GM21529 (cell line): Measurements from ENCODE around the gene CDS2.
"Not testable (repeated sequence)": the region's sequence is repeated elsewhere in the genome, so short reads cannot be mapped to it uniquely, and the experiment has no call there.

Experiments
- ATAC-seq: cut with Tn5 transposase; IDR thresholded peaks from one replicate; pipeline ENCODE4 v1.9.1; 2021; ENCODE audit not compliant: unreplicated experiment

Gene CDS2

DNA sequence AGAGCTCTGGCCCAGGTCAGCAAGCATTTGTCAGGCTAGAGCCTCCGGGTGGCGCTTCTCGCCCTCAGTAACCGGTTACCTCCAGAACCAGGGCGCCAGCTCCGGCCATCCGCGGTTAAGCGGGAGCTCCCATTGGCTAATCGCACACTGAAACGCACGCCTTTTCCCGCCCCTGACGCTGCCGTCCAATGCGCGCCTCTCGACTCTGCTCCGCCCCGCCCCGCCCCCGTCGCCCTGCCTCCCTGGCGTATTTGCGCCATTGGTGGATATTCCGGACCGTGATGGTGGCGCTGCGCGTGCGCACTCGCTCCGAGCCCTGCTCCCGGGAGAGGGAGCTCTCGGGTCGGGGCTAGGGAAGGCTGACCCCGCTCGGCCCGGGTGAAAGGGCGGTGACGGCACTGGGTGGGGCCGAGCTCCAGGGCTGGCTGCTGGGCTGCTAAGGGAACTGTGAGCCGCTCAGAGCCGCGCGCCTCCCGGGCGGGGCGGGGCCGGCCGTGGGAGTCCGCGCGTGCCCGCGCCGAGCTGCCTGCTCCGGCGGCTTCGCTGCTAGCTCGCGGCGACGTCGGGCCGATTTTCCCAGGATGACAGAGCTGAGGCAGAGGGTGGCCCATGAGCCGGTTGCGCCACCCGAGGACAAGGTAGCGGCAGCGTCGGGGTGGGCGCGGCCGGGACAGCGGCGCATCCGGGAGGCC is at the start of gene CDS2:
CDS2 (plus strand) TSS at position 497 of the 692 bp plus-strand sequence; CDS start at position 582, 85 bp downstream.
- ATAC-seq = peak; percentile 91

DNA sequence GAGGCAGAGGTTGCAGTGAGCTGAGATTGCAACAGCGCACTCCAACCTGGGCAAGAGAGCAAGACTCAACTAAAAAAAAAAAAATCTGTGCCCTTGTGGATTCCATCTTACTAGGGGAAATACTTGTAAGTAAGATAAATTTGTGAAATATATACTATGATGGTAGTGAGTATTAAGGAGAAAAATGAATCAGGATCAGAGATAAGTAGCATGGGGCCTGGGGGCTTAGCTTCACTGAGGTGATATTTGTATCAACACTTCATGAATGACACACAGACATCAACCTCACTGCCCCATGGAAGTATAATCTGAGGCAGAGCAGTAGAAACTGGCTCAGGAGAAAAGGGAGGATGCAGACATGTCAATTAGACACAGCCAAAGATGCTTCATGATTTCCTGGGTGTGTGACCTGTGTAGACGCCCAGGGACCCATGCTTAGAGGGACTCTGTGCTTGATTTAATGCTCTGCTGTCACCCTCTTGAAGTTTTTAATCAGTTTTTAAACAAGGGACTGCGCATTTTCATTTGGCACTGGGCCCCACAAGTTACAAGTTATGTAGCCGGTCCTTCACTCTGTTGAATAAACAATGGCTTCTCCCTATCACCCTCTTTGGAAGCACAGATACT is 48.9 kb upstream of the CDS2 start:
- no peak for ATAC-seq

DNA sequence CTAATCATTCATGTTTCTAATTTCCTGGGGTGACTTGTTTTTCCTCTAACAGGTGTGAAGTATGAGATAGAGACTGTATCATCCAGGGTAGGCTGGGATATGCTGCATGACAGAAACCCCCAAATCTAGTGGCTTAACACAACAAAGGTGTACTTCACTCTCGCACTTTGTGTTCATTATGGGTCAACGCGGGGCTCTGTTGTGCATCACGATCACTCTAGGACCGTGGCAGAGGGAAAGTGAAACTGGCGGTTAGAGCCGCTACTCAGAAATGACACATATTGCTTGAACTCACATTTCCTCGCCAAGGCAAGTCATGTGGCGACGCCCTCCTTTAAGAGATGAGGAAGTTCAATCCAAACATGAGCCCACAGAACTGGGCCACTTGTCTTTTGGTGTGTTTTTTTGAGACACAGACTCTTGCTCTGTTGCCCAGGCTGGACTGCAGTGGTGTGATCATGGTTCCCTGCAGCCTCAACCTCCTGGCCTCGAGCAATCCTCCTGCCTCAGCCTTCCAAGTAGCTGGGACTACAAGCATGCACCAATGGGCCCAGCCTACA is 48.3 kb upstream of the CDS2 start:
- peak; percentile 95 for ATAC-seq

DNA sequence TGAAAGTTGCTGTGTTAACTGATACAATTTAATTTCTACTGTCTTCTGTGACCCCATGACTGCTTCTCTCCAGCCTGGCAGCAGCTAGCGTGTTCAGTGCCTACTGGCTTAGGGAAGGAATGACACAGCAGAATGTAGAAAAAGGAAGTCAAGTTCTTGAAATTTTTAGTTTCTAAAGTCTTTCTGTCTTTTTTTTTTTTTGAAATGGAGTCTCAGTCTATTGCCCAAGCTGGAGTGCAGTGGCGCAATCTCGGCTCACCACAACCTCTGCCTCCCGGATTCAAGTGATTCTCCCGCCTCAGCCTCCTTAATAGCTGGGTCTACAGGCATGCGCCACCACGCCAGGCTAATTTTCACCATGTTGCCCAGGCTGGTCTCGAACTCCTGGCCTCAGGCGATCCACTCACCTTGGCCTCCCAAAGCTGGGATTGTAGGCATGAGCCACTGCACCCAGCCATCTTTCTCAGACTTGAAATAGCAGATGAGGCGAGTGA is 46.4 kb upstream of the CDS2 start:
- peak; percentile 27 for ATAC-seq

DNA sequence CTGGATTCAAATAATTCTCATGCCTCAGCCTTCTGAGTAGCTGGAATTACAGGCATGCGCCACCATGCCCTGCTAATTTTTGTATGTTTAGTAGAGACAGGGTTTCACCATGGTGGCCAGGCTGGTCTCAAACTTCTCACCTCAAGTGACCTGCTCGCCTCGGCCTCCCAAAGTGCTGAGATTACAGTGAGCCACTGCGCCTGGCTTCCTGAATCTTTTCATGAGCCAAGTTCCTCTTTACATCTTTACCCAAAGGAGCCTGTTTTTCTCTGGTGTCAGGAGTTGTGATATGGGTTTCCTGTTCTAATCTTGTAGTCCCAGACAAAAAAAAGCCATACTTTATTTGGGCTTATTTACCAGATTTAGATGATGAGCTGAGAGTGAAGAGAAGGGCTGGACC is 41.4 kb upstream of the CDS2 start:
- no peak for ATAC-seq

DNA sequence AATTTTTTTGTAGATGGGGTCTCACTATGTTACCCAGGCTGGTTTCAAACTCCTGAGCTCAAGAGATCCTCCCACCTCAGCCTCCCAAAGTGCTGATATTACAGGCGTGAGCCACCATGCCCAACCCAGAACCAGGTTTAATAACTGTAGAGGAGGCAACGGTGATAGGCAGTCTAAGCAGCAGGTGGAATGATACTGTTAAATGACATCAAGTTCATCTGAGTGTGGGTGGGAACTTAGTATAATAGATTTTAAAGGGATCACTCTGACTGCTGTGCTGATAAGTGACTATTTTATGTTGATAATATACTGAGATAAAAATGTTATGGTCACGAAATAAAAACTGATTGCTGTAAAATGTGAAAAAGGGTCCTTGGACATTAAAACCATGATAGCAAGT is 38.1 kb upstream of the CDS2 start:
- no peak for ATAC-seq

DNA sequence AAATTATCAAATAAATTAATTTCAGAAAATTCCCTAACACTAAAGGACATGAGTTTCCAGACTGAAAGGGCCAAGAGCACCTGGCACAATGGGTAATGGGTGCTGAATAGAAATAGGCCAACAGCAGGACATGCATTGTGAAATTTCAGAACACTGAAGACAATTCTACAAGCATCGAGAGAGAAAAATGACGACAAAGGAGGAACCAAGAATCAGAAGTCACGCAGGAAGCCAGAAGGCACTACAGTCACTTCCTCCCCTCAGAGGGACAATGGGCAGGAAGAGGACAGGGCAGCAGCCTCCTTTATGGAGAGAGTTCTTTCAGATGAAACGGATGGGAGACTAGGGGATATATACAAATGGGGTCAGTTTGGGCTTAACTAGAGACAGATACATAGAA is 36.6 kb upstream of the CDS2 start:
- ATAC-seq = peak; percentile 77

DNA sequence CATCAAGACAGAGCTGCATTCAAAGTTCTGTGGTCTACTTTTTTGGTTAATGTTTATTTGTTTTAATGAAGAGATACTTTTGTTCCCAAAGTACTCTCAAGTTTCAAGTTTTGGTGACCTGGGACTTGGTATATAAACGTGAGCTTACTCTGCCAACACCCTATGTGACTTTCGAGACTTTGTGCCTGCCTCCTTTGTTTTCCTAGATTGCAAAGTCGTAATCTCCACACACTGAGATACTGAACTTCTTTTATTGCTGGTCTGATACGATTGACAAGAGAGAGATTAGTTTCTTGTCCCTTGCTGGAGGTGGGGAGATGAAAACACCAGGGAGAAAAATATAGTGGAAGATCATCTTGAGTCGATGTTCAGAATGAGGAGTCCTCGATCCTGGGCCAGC is 34.9 kb upstream of the CDS2 start:
- ATAC-seq = no peak

DNA sequence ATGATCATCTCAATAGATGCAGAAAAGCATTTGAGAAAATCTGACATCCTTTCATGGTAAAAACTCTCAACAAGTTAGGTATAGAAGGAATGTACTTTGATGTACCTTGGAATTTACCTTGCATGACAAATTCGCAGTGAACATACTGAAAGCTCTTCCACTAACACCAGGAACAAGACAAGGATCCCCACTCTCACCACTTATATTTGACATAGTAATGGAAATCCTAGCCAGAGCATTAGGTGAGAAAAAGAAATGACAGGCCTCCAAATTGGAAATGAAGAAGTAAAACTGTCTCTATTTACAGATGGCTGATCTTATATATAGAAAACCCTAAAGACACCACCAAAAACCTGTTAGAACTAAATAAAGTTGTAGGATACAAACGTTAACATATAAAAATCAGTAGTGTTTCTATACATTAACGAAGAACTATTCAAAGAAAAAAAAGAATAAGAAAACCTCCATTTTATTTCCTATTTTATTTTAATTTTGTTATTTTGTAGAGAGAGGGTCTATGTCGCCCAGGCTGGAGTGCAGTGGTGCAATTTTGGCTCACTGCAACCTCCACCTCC is 34.0 kb upstream of the CDS2 start:
- no peak for ATAC-seq

DNA sequence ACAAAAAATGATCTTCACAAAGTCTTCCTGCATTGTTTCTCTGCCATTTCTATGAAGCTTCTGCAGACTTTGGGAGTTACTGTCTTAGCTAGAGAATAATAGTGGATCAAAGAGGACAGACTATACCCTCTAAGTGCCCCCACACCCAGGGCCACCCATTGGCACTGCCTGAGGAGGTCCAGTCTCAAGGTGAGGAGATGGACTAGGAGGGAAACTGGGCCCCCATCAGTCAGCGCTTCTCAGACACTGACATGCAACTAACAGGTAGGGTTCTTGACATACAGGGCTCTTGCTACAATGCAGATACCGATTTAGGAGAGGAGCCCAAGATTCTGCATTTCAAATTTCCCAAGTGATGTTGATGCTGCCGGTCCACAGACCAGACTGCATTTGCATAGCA is 31.4 kb upstream of the CDS2 start:
- ATAC-seq = no peak

DNA sequence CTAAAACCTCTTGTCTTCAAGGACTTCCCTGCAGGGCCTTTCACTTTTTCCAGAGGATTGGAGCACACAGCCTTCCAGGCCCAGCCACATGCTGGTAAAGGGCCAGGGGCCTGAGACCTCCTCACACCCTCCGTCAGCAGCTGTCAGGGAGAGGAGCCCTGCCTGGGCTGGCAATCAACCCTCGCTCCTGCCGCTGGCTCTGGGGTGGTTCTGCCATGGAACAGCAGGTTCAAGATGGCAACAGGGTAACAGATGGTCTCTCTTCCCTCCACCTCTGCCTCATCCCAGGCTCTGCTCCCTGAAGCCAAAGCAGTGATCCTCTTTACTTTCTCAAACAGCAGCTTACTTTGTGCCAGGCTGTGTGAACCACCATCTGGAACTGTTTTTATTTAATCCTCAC is 30.9 kb upstream of the CDS2 start:
- ATAC-seq = no peak

DNA sequence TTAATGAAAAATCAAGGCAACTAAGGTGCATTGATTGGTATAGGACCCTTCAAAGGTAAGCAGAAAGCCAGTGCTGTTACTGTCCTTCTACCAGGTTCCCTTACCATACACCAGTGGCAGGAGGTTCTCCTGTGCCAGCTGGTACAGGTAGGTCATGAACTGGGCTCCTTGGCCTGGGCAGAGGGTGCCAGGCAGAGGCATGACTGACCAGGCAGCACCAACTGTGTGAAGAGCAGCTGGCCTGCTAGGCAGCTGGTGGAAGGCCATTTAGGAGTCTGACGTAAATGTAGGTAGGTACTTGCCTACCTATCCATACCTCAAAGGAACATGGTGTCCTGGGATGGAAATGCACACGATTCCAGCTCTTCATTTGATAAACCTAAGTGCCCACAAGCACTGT is 30.3 kb upstream of the CDS2 start:
- no peak for ATAC-seq

DNA sequence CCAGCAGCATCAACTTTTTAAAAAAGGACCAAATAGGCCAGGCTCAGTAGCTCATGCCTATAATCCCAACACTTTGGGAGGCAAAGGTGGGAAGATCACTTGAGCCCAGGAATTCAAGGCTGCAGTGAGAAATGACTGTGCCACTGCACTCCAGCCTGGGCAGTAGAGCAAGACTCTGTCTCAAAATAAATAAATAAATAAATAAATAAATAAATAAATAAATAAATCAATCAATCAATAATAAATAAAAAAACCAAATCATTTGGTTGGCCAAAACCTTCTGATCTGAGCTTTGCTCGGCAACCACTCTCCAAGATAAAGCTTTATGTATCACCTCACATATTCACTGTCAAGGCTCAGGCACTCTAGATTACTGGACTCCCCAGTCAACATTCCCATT is 27.8 kb upstream of the CDS2 start:
- ATAC-seq = not testable (repeated sequence)

DNA sequence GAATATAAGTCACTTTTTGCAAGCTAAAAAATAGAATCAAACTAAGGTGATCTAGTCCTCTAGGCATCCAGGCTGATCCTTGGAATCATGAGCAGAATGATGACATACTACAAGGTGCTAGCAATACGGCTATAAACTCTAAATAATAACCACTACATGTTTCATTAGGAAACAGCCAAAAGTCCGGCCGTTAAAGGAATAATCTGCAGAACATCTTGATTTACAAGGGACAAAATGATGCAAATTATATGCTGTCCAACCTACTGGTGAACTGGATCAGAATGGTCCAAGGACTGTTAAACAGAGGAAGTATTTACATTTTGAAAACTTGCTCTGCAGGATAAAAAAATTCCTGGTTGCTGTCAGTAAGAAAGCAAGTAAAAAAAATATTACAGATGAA is 26.9 kb upstream of the CDS2 start:
- ATAC-seq = not testable (repeated sequence)

DNA sequence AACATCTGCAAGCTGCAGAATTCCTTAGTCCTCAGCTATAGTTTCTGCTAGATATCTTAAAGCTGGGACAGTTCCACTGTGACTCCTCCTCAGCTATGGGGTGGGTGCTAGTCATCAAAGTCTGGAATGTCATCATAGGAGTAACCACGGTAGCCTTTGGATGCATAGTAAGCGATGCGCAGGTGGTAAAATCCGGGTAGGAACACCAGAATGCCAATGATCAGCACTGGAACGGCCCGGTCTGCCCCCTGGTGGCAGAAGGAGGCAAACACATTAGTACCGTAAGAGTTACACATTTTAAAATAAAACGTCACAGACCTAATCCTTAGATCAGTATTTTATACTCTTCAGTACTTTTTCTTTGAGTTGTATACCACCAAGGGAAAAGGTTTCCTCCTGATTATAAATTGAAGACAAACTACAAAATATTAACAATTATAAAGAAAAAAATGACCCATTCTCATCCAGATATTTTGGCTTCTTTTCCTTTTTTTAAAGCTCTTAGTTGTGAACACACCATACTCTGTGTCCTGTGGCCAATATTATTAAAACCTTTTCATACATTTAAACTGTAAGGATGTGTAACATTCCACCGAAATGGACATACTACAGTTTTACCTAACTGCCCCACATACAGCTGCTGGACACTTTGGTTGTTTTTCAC is 26.0 kb upstream of the CDS2 start:
- peak; percentile 56 for ATAC-seq

DNA sequence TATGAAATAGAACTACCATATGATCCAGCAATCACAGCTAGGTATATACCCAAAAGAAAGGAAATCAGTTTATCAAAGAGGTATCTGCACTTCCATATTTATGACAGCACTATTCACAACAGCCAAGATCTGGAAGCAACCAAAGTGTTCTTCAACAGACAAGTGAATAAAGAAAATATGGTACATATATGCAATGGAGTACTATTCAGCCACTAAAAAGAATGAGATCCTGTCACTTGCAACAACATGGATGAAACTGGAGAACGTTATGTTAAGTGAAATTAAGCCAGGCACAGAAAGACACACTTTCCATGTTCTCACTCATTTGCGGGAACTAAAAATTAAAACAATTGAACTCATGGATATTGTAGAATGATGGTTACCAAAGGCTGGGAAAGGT is 22.3 kb upstream of the CDS2 start:
- no peak for ATAC-seq

DNA sequence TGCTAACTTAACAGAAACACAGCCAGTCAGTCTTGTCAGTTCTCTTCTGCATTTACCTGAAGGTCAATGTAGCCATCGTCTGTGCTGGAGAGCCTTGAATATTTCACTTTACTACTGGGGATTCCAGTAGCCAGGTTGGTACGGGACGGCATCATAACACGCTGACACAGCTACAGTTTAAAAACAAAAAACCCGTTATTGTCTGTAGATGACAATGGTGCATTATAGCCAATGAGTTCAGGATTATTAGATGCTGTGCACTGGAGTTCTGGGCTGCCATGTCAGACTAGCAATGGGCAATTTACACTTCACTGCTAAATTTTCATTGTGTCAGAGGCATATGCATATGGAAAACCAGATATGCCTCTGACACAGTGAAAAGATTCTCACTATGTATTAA is 17.5 kb upstream of the CDS2 start:
- no peak for ATAC-seq

DNA sequence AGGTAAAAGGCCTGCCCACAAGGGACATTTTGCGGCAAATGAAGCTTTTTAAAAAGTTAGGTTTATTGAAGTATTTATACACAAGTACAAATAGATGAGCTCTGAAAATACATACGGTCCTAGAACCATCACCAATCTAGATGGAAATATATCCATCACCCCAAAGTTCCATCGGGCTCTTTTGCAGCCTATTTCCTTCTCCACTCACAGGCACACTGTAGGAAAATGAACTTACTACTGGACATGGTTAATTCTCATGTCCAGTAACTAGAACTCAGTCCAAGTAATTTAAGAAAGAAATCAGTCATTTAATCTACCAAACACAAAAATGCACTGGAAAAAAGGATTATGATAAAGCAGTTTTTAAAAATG is 13.2 kb upstream of the CDS2 start:
- ATAC-seq = no peak

DNA sequence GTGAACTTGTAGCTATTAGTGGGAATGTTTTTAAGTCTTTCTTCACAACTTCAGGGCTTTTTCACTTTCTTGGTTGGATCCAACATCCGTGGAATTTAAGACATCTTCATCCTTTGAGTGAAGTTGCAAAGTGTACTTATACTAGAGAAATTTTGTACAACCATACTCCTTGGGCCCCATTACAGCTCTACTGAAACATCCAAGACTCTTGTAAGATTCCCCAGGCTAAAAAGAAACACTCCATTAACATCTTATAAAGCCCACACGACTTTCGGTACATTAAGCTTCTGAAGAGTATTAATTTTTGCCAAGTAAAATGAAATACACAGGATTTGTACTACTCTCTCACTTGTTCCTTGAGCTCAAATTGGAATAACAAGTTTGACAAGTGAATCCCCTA is 12.4 kb upstream of the CDS2 start:
- no peak for ATAC-seq

DNA sequence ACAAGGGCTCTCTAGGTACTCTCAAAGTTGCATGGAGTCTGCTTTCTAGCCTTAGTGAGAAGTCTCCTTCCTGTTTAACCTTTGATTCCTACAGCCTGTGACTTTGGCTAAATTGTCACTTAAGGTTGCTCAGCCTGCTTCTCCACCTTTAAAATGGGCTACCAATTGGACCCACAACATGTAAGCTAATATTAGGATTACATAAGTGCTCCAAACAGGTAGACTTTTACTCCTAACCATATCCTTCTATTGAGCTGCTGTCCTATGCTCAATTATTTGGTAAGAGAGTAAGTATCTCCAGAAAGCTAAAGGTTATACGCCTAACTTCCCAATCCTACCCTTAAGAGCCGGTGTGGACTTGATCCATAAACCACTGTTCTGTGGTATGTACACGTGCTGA is 9.9 kb upstream of the CDS2 start:
- no peak for ATAC-seq

DNA sequence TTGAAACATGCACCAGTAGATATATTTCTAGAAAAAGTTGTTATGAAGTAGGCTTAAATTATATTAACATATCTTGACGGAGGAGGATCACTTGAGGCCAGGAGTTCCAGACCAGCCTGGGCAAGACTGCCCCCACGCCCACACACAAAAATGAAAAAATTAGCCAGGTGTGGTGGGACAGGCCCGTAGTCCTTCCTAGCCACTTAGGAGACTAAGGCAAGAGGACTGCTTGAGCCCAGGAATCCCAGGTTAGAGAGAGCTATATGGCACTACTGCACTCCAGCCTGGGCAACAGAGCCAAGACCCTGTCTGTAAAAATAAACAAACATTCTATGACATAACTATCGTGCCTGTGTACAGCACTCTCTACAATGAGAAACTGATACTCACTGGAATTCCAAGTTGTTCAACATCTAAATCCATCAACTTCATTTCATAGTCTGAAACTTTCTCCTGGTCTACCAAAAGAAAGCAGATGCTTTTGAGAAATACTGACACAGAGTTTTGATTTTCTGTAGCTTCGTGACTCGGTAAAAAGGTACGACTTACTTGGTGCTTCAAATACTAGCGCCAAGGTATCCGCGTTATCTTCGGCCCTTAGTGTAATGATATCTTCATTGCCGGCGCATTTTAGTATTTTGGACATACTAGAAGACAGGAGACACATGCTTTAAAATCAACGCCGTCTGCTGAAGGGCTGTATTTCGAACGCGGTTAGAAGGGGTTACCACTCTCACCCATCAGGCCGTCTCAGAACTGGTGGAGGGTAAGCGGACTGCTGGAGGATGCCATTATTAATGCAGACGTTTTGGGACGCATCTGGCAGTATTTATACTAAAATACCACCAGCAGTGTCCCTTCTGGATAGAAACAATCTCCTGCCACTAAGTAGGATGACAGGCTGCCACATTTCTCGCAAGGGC is 8.3 kb upstream of the CDS2 start:
- ATAC-seq = no peak
